NB4 (cell line): Measurements from ENCODE around the gene NUMB.

Experiments
- CTCF ChIP-seq: IDR thresholded peaks from one replicate; pipeline ENCODE4 v1.5.1; 2012; ENCODE audit warnings: low read depth, low read length
- POLR2A ChIP-seq: IDR thresholded peaks from 2 replicates; pipeline ENCODE4 v1.6.1; 2011; ENCODE audit warnings: mild to moderate bottlenecking; ENCODE audit not compliant: insufficient read length; ENCODE audit errors: extremely low read depth

DNA sequence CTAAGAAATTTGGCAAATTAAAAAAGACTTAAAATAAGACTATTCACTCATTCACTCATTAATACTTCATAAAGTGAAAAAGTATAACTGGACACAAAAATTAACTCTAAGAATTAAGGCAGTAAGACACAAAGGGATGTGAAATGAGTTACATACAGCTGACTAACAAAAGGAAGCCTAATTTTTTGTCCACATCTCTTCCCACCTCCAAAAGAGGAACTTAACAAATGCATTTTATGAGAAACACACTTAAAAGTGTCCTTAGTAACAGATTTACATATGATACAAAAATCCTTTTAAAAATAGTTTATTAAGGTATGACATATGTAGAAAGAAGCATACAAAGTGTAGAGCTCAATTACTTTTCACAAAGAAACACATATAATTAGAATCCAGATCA lies 88.9 kb downstream of the NUMB start:
- TF ChIP-seq CTCF (no peak), POLR2A (no peak)
